NCI-H1694 treated with DMSO at 0.1 percent for 48 hours (cell line): ENCODE results near the gene POMP.
"Not testable (repeated sequence)": the region's sequence is repeated elsewhere in the genome, so short reads cannot be mapped to it uniquely, and the experiment has no call there.

Experiments
- DNase-seq: peaks from one replicate; lab custom pipeline; 2025; lab: John Stamatoyannopoulos, UW

POMP gene

GRCh38 chr13:28637714-28638355, 21.1 kb upstream of the POMP start:
- no peak for DNase-seq

- DNase-seq: no peak
These were observed 20.2 kb upstream of the POMP start for GRCh38 chr13:28638756-28639155.

- no peak for DNase-seq
These were observed 17.9 kb upstream of the POMP start for GRCh38 chr13:28640861-28641599.

- DNase-seq: no peak
These were observed 17.4 kb upstream of the POMP start for GRCh38 chr13:28641600-28641926.

GRCh38 chr13:28650284-28650683, 8.6 kb upstream of the POMP start:
- DNase-seq: no peak

- no peak for DNase-seq
These were observed 7.0 kb upstream of the POMP start for GRCh38 chr13:28651810-28652401.

GRCh38 chr13:28653111-28653510, 5.8 kb upstream of the POMP start:
- no peak for DNase-seq

GRCh38 chr13:28654276-28654675, 4.7 kb upstream of the POMP start:
- no peak for DNase-seq

GRCh38 chr13:28655561-28655960, 3.4 kb upstream of the POMP start:
- no peak for DNase-seq

- DNase-seq: no peak
These were observed 969 bp upstream of the POMP start for GRCh38 chr13:28657784-28658538.

- DNase-seq: no peak
These were observed 463 bp upstream of the POMP start for GRCh38 chr13:28658539-28658795.

- DNase-seq: no peak
These were observed 666 bp downstream of the POMP start for GRCh38 chr13:28659621-28659970.

- DNase-seq: no peak
These were observed 8.1 kb downstream of the POMP start for GRCh38 chr13:28666897-28667488.

- no peak for DNase-seq
These were observed 12.3 kb downstream of the POMP start for GRCh38 chr13:28671126-28671792.

GRCh38 chr13:28678809-28679208, 19.9 kb downstream of the POMP start:
- DNase-seq: no peak

- DNase-seq: peak; percentile 2
These were observed 20.7 kb downstream of the POMP start for GRCh38 chr13:28679628-28680027.

- DNase-seq: no peak
These were observed 21.6 kb downstream of the POMP start for GRCh38 chr13:28680541-28680940.

- not testable (repeated sequence) for DNase-seq
These were observed 24.2 kb downstream of the POMP start for GRCh38 chr13:28683169-28683568.

- DNase-seq: no peak
These were observed 25.3 kb downstream of the POMP start for GRCh38 chr13:28684257-28684656.

GRCh38 chr13:28685114-28685513, 26.2 kb downstream of the POMP start:
- DNase-seq: no peak

- DNase-seq: no peak
These were observed 27.0 kb downstream of the POMP start for GRCh38 chr13:28685892-28686291.
